ENCODE measurements around the gene ZNF860.

DNA sequence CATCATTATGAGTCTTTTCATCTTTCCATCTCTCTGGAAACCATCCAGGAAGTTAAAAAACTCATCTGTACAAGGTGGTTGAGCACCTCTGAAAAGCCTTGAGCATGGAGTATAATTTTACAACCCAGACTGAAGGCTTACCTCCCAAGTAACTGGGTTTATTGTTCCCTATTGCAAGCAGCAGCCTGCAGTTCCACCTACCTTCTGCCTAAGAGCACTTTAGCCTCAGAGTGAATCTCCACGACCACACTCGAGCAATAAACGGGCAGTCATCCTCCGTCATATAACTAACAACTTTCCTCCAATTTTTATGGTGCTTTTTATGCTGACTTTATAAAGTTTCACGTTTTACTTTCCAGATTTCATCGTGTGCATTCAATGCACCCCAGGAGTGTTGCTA lies 33.3 kb upstream of the ZNF860 start:
- TF ChIP-seq POLR2AphosphoS5 (IDR thresholded peaks at IDR 0.05; ENCODE audit: low read depth, low read length) (no peak), TAF1 (IDR thresholded peaks at IDR 0.05; ENCODE audit: low read depth, low read length) (no peak), POLR2A (IDR thresholded peaks at IDR 0.05; ENCODE audit: low read depth, low read length) (no peak), POU2F2 (IDR thresholded peaks at IDR 0.05; ENCODE audit: low read depth, low read length) (no peak), SPI1 (IDR thresholded peaks at IDR 0.05; ENCODE audit: low read depth, low read length) (no peak)

Measured in GM12891 (cell line).